Activated CD8-positive, alpha-beta memory T cell treated with anti-CD3 and anti-CD28 coated beads, Interleukin-2, amount 50 U/mL, for 4 hours (primary cell): ENCODE data around the gene LURAP1L.

Source experiments
- DNase-seq: peaks from one replicate; pipeline ENCODE4 v3.0.0-alpha.2; 2020

LURAP1L gene

DNA sequence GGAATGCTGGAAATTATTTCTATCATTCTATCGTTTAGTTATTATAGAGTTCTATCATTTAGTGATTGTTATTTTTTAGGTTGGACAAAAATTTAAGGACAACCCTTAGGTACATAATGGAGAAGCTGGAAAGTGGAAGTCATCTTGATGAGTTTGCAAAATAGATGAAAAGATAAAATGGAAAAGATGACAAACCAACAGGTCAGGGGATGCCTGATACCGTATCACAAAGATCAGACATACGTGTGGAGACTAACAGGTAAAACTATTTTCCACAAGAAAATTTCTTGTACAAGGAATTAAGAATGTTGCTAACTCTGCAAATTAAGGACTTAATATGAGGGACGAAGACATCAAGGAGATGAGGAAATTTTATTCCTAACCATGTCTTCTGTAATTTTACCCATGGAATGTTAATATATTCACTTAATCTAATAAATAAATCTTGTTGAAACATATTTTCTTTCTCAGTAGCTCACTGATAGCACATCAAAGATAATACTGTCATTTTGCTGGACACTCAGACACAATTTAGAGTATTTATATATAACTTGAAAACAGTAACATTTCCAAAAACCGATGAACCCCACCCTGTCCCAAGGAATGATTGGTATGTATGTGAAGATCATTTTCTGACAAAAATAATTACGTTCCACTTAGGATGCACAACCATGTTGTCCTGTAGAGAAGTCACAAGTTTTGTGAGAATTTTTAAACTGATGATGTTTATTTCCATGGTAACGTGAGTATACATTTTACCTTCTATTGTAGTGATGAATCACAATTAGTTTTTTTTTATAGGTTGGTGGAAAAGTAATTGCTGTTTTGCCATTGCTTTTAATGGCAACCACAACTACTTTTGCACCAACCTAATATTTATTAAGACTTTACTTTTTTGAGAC is 2.6 kb downstream of the LURAP1L start:
- no peak for DNase-seq

DNA sequence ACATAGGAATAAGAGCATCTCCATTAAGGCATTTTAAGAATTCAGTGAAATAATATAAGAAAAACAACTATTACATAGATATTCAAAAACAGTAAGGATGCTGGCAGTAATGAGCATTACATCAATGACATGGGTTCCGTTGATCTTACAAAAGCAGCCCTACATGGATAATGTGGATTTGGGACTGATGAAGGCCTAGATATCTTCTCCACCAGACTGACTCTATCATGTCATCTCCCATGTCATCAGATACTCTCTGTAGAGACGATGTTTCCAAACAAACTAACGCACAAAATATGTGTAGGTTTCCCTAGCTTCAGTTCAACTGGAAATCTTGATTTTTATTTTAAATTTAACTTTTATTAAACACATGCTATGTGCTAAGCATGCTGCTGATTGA is 3.6 kb downstream of the LURAP1L start:
- no peak for DNase-seq

DNA sequence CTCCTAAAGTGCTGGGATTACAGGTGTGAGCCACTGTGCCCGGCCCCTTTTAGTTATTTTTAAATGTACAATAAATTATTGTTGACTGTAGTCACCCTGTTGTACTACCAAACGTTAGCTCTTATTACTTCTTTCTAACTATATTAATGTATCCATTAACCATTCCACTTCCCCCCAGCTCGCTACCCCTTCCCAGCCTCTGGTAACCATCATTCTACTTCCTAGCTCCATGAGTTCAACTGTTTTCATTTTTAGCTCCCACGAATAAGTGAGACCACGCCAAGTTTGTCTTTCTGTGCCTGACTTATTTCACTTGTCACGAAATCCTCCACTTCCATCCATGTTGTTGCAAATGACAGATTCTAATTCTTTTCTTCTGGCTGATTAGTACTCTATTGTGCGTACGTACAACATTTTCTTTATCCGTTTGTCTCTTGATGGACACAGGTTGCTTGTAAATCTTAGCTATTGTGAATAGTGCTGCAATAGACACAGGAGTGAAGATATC is 6.5 kb downstream of the LURAP1L start:
- no peak for DNase-seq

DNA sequence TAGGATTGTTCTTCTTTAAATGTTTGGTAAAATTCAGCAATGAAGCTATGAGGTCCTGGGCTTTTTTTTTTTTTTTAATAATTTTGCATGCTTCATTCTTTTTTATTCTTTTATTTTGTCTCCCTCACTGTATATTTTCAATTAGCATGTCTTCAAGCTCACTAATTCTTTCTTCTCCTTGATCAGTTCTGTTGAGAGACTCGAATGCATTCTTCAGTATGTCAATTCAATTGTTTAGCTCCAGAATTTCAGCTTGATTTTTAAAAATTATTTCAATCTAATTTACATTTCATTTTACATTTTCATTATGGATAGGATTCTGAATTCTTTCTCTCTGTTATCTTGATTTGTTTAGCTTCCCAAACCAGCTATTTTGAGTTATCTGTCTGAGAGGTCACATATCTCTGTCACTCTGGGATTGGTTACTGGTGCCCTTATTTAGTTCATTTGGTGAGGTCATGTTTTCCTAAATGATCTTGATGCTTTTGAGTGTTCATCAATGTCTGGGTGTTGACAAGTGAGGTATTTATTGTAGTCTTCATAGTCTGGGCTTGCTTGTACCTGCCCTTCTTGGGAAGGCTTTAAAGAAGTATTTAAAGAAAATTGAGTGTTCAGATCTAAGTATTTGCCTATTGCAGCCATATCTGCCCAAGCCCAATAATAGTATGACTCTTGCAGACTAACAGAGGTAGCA is 9.1 kb downstream of the LURAP1L start:
- no peak for DNase-seq

DNA sequence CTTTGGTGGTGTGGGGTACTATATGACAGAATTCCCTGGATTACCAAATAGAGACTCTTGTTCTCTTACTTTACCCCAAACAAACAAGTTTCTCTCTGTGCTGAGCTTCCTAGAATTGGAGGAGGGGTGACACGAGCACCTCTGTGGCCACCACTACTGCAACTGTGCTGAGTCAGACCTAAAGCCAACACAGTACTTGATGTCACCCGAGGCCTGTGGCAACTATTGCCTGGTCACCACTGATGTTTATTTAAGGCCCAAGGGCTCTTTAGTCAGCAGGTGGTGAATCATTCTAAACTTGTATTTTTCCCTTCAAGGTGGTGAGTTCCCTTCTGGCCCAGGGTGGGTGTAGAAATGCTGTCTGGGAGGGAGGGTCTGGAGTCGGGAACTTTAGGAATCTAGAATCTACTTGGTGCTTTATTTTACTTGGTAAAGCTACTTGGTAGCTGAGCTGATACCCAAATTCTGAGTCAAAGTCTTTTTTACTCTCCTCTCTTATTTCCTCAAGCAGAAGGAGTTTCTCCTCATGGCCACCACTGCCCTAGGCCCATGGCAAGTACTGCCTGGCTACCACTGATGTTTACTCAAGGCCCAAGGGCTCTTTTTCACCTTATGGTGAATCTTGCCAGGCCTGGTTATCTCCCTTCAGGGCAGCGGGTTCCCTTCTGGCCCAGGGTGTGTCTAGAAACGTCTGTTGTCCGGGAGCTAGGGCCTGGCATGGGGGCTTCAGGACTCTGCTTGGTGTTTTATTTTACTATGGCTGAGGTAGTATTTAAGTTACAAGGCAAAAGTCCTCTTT is 9.8 kb downstream of the LURAP1L start:
- DNase-seq = no peak

DNA sequence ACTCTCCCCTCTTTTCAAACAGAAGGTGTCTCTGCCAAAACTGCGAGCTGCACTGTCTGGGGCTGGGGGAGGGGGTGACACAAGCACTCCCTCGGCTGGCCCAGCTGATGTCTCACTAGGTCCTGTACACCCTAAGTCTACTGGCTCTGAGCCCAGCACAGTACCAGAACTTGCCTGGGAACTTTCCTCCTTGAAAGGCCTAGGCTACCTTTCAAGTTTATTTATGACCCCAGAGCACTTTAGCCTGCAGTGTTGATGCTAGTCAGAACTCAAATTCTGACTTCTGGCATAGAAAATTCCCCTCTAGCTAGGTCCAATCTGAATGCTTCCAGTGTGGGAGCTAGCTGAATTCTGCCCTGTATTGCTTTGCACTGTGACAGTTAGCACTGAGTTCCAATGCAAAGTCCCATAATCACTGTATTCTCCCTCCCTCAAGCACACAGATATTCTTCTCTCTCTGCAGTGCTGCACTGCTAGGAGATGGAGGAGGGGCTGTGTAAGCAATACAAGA is 10.5 kb downstream of the LURAP1L start:
- DNase-seq = no peak

DNA sequence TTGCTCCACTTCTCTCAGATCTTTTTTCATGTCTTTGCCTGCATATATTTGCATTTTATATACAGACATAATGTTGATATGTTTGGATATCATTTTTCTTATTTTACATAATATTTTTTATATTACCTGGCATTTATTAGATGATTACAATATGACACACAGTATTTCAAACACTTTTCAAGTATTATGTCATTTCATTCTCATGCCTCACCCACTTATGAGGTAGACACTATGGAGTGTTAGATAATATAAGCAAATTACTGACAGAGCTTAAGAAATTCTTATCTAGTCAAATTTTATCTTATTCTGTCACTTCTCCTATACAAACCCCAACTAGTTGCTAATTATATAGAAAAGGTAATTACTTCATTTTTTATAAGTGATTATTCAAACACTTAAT is 11.1 kb downstream of the LURAP1L start:
- DNase-seq = no peak

DNA sequence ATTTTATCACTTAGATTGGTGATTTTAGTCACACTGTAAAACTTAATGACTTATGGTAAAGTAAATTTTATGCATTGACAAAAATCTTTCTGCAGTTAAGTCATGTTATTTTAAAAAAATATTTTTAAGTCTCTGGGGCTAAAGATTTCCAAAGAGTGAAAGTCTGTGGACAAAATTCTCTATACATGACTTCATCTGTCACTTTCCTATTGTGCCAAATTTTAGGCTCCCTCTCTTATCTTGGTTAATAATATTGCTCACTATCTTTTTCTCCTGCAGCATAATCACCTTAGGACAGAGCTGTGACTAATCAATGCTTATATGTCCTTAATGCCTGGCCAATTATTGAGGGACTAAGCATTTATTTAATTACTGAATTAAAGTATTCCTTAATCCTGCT is 15.2 kb downstream of the LURAP1L start:
- no peak for DNase-seq

DNA sequence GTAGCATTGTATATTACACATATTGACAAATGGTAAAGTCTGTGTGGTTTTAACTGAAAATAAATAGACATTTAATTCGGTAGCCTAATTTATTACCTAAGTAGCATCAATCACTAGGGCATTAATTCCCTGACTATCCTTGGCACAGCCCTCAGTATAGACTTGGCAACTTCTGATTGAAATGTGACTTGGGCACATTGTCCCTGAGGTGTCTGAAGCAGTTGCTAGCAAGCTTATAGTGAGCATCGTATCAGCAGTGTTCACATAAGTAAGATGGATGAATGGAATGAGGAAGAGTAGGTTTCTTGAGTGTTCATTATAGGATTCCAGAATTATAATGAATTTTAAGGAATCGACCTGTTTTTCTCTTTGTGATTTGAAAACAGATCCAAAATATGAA is 16.1 kb downstream of the LURAP1L start:
- no peak for DNase-seq

DNA sequence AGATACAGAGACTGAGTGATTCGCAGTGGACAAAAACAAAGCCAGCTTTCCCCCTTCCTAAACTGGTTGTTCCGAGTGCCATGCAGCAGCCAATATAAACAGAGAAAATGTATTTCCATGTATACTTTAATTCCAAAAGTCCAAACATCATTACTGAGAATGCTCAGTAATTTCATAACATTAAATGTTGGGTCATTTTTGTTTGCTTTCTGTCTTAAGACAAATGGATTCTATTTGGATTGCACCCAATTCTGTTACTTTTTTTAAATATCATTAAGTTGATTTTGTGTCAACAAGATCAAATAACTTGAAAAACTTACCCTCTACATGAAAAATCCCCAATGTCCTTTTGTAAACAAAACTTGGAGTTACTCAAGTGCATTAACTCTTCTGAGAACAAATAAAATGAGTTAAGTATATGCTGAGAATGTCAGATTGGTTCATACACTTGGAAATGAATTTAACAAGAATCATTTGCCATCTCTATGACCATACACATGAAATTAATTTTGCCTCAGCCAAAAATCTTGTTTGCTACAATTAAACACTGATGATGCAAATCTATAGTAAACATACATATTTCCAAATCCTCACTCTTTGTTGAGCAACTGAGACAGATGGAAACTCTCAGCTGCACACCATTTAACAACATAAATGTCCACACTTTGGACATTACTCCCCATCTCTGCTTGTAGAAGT is 19.4 kb downstream of the LURAP1L start:
- no peak for DNase-seq

DNA sequence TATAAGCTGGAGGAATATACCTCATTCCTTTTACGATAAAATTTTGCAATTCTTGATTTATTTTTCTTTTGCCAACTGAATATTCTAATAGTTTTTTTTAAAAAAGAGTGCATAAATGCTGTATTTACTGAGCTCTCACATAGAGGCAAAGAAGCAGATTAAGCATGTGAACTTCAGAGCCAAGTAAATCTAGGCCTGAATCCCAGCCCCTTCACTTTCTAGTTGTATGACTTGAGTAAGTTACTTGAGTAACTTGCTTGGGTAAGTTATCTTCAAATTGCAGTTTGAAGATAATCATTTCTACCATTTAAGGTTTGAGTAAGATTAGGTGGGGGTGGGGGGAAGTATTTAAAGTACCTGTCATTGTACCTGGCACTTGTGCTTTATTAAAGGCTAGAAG is 21.8 kb downstream of the LURAP1L start:
- no peak for DNase-seq

DNA sequence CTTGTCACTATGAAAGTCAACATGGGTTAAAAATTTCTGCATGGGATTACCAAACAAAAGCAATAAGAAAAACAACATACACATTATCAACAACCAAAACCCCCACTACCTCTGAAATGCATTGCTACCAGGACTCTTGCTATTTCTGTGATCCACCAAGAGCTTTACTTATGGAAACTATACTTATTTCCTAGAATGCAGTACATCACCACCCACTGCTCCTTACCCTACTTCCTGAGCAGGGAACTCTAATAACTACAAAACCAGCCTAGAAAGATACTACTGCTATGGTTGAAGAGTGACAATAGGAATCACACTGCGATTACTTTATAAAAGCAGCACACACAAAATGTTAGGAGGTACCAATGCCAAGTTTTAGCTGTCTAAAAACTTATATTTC is 22.2 kb downstream of the LURAP1L start:
- DNase-seq = no peak

DNA sequence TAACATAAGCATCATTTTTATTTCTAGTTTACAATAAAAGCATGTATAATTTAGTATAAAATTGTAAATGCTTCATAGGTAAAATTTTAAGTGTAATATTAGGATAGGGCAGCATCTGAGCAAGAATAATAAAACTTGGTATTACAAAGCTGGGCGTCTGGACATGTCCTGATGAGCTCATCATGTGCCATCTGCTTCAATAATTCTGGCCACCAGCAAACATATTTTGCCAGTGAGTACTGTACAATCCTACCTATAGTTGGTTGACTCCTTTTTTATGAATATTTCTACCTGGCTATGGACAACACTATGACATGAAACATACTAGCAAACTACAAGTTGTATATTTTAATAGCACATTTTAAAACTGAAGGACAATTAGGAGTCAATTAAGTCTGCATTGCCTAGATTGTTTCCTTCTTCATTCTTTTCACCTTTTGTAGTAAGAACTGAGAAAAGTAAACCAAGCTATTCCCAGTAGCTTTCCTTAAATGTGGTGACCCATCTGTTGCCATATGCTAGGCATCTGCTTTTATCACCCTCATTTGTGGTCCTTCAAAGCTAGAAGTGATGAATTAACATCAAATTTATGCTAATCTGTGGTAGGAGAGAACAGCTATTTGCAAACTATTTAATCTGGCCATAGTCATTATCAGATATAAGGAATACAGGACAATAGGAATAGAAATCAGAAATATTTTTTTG is 23.4 kb downstream of the LURAP1L start:
- DNase-seq = no peak

DNA sequence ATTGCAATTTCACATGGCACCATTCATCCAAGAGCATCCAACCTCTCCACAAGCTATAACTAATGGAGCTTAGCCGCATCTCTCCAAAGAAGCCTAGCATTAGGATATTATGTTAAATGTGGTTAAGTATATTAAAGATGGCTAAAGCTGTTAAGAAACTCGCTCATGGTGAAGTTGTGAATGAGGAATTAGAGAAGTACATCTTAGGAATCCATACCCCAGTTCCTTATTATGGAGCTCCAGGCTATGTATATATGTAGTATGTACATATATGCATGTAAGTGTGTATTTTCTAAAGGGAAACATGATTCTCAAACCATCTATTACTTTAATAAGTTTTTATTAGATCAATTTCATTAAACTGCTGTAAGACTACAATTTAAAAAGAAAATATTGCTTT is 26.4 kb downstream of the LURAP1L start:
- DNase-seq = no peak

DNA sequence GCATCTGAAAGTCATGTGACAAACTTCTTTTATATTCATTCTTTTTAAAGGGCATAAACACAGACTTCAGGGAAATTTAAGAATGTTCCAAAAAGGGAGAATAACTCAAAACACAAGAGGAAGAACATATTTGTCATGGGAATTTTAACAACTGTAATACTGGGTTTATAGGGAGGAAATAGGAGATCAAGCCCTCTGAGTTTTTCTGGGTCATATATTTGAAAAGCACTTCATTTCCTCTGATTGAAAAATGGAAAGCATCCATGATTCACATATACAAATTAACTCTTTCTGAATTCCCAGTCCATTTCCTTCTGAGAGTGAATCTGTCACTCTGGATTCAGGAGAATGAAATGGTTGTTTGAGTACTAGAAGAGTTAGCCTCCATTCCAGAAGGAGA is 26.8 kb downstream of the LURAP1L start:
- DNase-seq = no peak

DNA sequence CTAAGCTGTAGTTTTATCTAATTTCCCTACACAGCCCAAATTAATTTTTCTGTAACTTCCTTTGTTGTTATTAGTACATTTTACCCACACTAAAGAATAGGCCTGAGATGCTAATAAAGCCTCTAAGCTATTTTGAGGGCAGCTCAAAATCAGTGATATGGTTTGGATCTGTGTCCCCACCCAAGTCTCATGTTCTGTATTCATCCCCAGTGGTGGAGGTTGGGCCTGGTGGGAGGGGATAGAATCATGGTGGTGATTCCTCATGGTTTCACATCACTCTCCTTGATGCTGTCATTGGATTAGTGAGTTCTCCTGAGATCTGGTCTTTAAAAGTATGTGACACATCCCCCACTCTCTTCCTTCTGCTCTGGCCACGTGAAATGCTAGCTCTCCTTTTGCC is 27.3 kb downstream of the LURAP1L start:
- DNase-seq = no peak

DNA sequence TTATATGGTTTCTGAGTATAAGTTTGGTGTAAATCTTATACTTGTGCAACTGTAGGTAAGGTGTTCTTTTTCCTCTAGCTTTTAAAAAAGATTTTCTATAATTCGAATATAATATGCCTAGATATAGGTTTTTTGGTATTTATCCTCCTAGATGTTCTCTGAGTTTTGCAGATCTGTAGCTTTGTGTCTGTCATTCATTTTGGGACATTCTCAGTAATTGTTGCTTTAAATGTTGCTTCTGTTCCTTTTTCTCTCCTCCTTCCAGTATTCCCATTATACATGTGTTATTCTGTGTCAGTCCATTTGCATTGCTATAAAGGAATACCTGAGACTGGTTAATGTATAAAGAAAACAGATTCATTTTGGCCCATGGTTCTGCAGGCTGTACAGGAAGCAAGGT is 33.7 kb downstream of the LURAP1L start:
- no peak for DNase-seq

DNA sequence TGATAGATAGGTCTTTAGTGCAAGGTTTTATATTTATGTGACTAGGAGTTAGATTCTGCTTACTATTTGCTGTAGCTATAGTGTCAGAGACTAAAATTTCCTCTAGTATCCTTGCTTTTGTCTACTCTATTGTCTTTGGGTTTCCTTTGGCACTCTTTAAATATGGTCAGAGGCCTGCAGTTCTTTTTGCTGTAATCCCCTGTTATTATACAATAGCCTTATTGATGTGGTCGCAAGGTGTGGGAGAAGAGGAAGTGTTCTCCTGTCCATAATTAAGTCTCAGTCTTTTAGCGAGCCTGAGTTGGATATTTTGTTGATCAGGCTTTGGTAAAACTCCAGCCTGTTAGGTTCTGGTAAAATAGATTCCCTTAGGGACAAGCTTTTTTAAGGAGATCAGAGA is 34.9 kb downstream of the LURAP1L start:
- DNase-seq = no peak

DNA sequence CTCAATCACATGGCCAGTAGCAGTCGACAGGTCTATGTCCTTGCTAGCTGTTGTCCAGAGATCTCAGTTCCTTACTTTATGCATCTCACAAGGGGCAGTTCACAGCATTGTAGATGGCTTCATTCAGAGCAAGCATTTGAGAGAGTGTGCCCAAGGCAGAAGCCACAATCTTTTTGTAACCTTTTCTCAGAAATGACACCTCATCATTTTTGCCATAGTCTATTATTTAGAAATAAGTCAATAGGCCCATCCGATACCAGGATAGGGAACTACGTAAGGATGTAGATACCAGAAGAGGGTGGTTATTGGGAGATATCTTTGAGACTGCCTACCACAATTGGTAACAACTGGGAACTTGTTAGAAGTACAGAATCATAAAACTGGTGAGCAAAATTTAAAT is 37.1 kb downstream of the LURAP1L start:
- DNase-seq = no peak

DNA sequence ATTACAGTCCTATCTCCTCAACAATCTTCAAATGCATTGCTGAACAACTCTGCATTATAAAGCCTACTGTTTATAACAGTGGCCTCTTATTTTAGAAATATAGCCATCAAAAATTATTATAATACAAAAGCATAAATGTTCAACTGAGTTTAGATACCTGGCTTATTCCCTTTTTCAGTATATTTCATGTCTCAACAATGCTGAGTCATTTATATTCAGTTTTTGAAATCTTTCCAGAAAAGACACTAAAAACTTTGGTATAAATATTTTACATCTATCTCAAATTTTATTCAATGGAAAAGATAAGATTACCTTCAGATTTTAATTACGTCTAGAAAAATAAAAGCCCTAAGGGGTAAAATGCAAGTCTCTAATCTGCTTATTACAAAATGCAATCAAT is 37.9 kb downstream of the LURAP1L start:
- no peak for DNase-seq

DNA sequence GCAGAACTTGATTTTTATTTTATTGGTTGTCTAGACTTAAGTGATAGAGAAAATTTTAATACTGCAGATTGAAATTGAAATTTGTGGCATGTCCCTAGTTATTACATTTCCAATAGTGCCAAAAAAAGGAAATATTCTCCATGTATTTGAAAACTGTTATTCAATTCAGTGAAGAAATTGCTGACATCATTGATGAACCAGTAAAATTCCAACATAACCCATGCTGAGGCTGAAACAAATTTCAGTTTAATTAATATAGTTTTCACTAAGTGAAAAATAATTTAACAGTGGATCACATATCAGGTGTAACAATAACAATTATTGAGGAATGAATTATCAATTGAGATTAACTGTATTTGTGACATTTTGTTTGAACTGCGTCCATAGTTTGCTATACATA is 38.7 kb downstream of the LURAP1L start:
- DNase-seq = no peak
